Mesendoderm (in vitro differentiated cells): ENCODE measurements around the gene UMODL1.

ENCODE experiments used
- DNase-seq: peaks from one replicate; pipeline ENCODE4 v3.0.0; 2013
- H2AK5ac ChIP-seq: 2 replicates; pipeline ENCODE4 v1.6.1; 2013; ENCODE audit warnings: low read length, inconsistent platforms
- H2BK120ac ChIP-seq: 2 replicates; pipeline ENCODE4 v1.6.1; 2013; ENCODE audit warnings: low read depth, mild to moderate bottlenecking, low read length, moderate library complexity, mixed read lengths
- H2BK15ac ChIP-seq: replicated peaks from 2 replicates; pipeline ENCODE4 v1.6.1; 2013; ENCODE audit warnings: low read depth, mild to moderate bottlenecking, moderate library complexity
- H2BK5ac ChIP-seq: 2 replicates; pipeline ENCODE4 v1.6.1; 2013; ENCODE audit warnings: low read length, inconsistent platforms
- H3K18ac ChIP-seq: 2 replicates; pipeline ENCODE4 v1.6.1; 2013; ENCODE audit warnings: mild to moderate bottlenecking, low read length, mixed read lengths
- H3K23ac ChIP-seq: one replicate; pipeline ENCODE4 v1.6.1; 2013; ENCODE audit warnings: low read length
- H3K27ac ChIP-seq: 2 replicates; pipeline ENCODE4 v1.5.1; 2013; ENCODE audit warnings: low read depth, mild to moderate bottlenecking, inconsistent platforms, low read length, moderate library complexity
- H3K27me3 ChIP-seq: 2 replicates; pipeline ENCODE4 v1.6.1; 2013; ENCODE audit warnings: low read length, control low read depth, mild to moderate bottlenecking, inconsistent platforms; ENCODE audit not compliant: insufficient read depth, poor library complexity
- H3K36me3 ChIP-seq: 2 replicates; pipeline ENCODE4 v1.6.1; 2013; ENCODE audit warnings: low read length, inconsistent platforms; ENCODE audit not compliant: control insufficient read depth, insufficient read depth
- H3K4ac ChIP-seq: one replicate; pipeline ENCODE4 v1.6.1; 2013; ENCODE audit warnings: low read depth, mild to moderate bottlenecking, low read length, moderate library complexity
- H3K4me1 ChIP-seq: 2 replicates; pipeline ENCODE4 v1.6.1; 2013; ENCODE audit warnings: low read depth, low read length, inconsistent platforms; ENCODE audit not compliant: control insufficient read depth
- H3K4me2 ChIP-seq: 2 replicates; pipeline ENCODE4 v1.6.1; 2013; ENCODE audit warnings: low read length
- H3K4me3 ChIP-seq: 2 replicates; pipeline ENCODE4 v1.5.1; 2013; ENCODE audit warnings: mild to moderate bottlenecking, low read length
- H3K56ac ChIP-seq: one replicate; pipeline ENCODE4 v1.6.1; 2013; ENCODE audit warnings: low read length
- H3K79me1 ChIP-seq: 2 replicates; pipeline ENCODE4 v1.6.1; 2013; ENCODE audit warnings: low read length, inconsistent platforms
- H3K79me2 ChIP-seq: 2 replicates; pipeline ENCODE4 v1.6.1; 2013; ENCODE audit warnings: mild to moderate bottlenecking, low read length; ENCODE audit not compliant: control insufficient read depth, insufficient read depth
- H3K9ac ChIP-seq: 2 replicates; pipeline ENCODE4 v1.6.1; 2013; ENCODE audit warnings: low read length, inconsistent platforms
- H4K5ac ChIP-seq: one replicate; pipeline ENCODE4 v1.6.1; 2013; ENCODE audit warnings: low read length
- H4K8ac ChIP-seq: one replicate; pipeline ENCODE4 v1.6.1; 2013; ENCODE audit warnings: low read depth, mild to moderate bottlenecking, control low read depth, low read length, moderate library complexity
- WGBS: extraction: QIAGEN DNeasy Blood & Tissue Kit; methylation state at CpG from one replicate; pipeline ENCODE4 v1.1.7; 2013; ENCODE audit warnings: low lambda C conversion rate, missing lambda C conversion rate; ENCODE audit not compliant: insufficient coverage; ENCODE audit errors: extremely low coverage; 5-methylcytosine and 5-hydroxymethylcytosine counted together

Gene UMODL1

DNA sequence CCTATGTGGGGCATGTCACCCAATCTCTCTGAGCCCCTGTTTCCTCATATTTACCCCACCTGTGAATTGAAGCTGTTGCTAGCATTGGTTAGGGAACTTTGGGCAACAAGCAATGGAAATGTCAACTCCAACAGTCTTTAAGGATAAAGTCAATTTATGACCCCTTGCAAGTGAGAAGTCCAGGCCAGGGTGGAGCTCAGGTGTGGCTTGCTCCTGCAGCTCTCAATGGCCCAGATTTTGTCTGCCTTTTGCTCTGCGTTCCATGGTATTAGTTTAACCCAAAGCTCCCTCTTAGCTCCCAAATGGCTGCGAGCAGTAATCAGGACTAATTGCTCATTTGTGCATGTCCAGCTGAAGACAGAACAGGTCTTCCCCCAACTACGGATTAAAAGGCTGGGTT is 77.5 kb downstream of the UMODL1 start:
- Histone ChIP-seq H3K79me1 (no peaks in the 10 kb centered on the region), H2AK5ac (no peak overlapping the region), H3K79me2 (no peaks in the 10 kb centered on the region), H3K4me3 (no peak overlapping the region), H3K9ac (no peak overlapping the region), H4K8ac (no peak overlapping the region), H2BK120ac (no peak overlapping the region), H3K27me3 (no peaks in the 10 kb centered on the region), H3K27ac (no peak overlapping the region), H4K5ac (no peak overlapping the region), H3K23ac (no peak overlapping the region), H3K4me2 (no peak overlapping the region), H2BK15ac (no peak overlapping the region), H3K4me1 (no peaks in the 10 kb centered on the region), H3K56ac (no peak overlapping the region), H3K4ac (no peak overlapping the region), H3K36me3 (no peaks in the 10 kb centered on the region), H2BK5ac (no peak overlapping the region), H3K18ac (no peak overlapping the region)
- DNase-seq, result no peak
- no CpG with 5 or more reads among the region's 3 CpGs for WGBS

- Histone ChIP-seq H4K5ac (no peak overlapping the region), H3K79me1 (no peaks in the 10 kb centered on the region), H3K18ac (no peak overlapping the region), H4K8ac (no peak overlapping the region), H2AK5ac (no peak overlapping the region), H3K27ac (no peak overlapping the region), H3K4me3 (no peak overlapping the region), H3K4ac (no peak overlapping the region), H2BK120ac (no peak overlapping the region), H2BK5ac (no peak overlapping the region), H3K27me3 (no peaks in the 10 kb centered on the region), H3K4me1 (no peaks in the 10 kb centered on the region), H3K23ac (no peak overlapping the region), H2BK15ac (no peak overlapping the region), H3K79me2 (no peaks in the 10 kb centered on the region), H3K36me3 (no peaks in the 10 kb centered on the region), H3K4me2 (no peak overlapping the region), H3K9ac (no peak overlapping the region), H3K56ac (no peak overlapping the region)
- WGBS, result no CpG with 5 or more reads among the region's 21 CpGs
- DNase-seq, result no peak
Observed at GRCh38 chr21:42149656-42150473, 78.7 kb downstream of the UMODL1 start.

- Histone ChIP-seq H3K27me3 (no peaks in the 10 kb centered on the region), H2BK15ac (no peak overlapping the region), H3K4me2 (no peak overlapping the region), H3K4me1 (no peaks in the 10 kb centered on the region), H4K8ac (no peak overlapping the region), H2BK120ac (no peak overlapping the region), H3K79me2 (no peaks in the 10 kb centered on the region), H2BK5ac (no peak overlapping the region), H3K27ac (no peak overlapping the region), H4K5ac (no peak overlapping the region), H3K4me3 (no peak overlapping the region), H3K79me1 (no peaks in the 10 kb centered on the region), H3K56ac (no peak overlapping the region), H3K9ac (no peak overlapping the region), H2AK5ac (no peak overlapping the region), H3K36me3 (no peaks in the 10 kb centered on the region), H3K23ac (no peak overlapping the region), H3K4ac (no peak overlapping the region), H3K18ac (no peak overlapping the region)
- no peak for DNase-seq
- no CpG with 5 or more reads among the region's 13 CpGs for WGBS
Observed at GRCh38 chr21:42150474-42151085, 79.5 kb downstream of the UMODL1 start.

GRCh38 chr21:42151148-42151947 is 80.2 kb downstream of the UMODL1 start:
- Histone ChIP-seq H3K18ac (no peak overlapping the region), H3K56ac (no peak overlapping the region), H3K23ac (no peak overlapping the region), H3K79me1 (no peaks in the 10 kb centered on the region), H2BK5ac (no peak overlapping the region), H3K4ac (no peak overlapping the region), H3K4me3 (no peak overlapping the region), H3K9ac (no peak overlapping the region), H3K36me3 (no peaks in the 10 kb centered on the region), H3K4me2 (no peak overlapping the region), H4K5ac (no peak overlapping the region), H3K79me2 (no peaks in the 10 kb centered on the region), H2BK15ac (no peak overlapping the region), H3K27ac (no peak overlapping the region), H2AK5ac (no peak overlapping the region), H2BK120ac (no peak overlapping the region), H3K27me3 (no peaks in the 10 kb centered on the region), H3K4me1 (no peaks in the 10 kb centered on the region), H4K8ac (no peak overlapping the region)
- no CpG with 5 or more reads among the region's 12 CpGs for WGBS
- no peak for DNase-seq

GRCh38 chr21:42151948-42152220 is 80.8 kb downstream of the UMODL1 start:
- H3K4me2 ChIP-seq, result no peak overlapping the region
- no peak overlapping the region for H3K27ac ChIP-seq
- no peak overlapping the region for H3K4ac ChIP-seq
- H3K9ac ChIP-seq, result no peak overlapping the region
- no peak for DNase-seq
- H3K79me2 ChIP-seq, result no peaks in the 10 kb centered on the region
- no peak overlapping the region for H3K23ac ChIP-seq
- H3K36me3 ChIP-seq, result no peaks in the 10 kb centered on the region
- H3K4me3 ChIP-seq, result no peak overlapping the region
- H3K4me1 ChIP-seq, result no peaks in the 10 kb centered on the region
- H3K56ac ChIP-seq, result no peak overlapping the region
- H2BK120ac ChIP-seq, result no peak overlapping the region
- H2BK5ac ChIP-seq, result no peak overlapping the region
- H3K79me1 ChIP-seq, result no peaks in the 10 kb centered on the region
- H2BK15ac ChIP-seq, result no peak overlapping the region
- no peak overlapping the region for H3K18ac ChIP-seq
- H3K27me3 ChIP-seq, result no peaks in the 10 kb centered on the region
- no peak overlapping the region for H4K5ac ChIP-seq
- no peak overlapping the region for H2AK5ac ChIP-seq
- no peak overlapping the region for H4K8ac ChIP-seq
